HCT116 (cell line): ENCODE measurements around the gene NUDT22. TPM values are rescaled to one million over a fixed set of nuclear protein-coding genes. Genes with fewer than 3 reads are reported as not detected.
A peak's percentile ranks its signal among the peaks of the same experiment; 100 is the strongest.

Experiments
- ATAC-seq: fragments of 200-7000 bp; cut with Tn5 transposase; 2 replicates; pipeline ENCODE4 v1.9.1; 2020; ENCODE audit warnings: mild to moderate bottlenecking, moderate library complexity
- BruUV-seq: library from RNA; stranded (reverse); fragments of 400-500 nt; replicated peaks from 2 replicates; lab custom pipeline; 2021; lab: Mats Ljungman, UMichigan
- CTCF ChIA-PET: fragments of 300-600 bp; sonication (Branson Sonifier 250); formaldehyde crosslinking; loops from one replicate; lab custom pipeline; 2021; ENCODE audit warnings: antibody characterized with exemption; lab: Charles Lee
- POLR2A ChIA-PET: fragments of 300-600, 350-600 bp; sonication (Branson Sonifier 250); formaldehyde crosslinking; loops from one replicate; lab custom pipeline; 2021; ENCODE audit warnings: antibody characterized with exemption; lab: Charles Lee
- RAD21 ChIA-PET, 2 experiments: fragments of 300-600 bp; sonication (Branson Sonifier 250); formaldehyde crosslinking; loops; one replicate each; lab custom pipeline; 2023; ENCODE audit warnings: low total read pairs in 2 of 2; ENCODE audit not compliant: uncharacterized antibody in 2 of 2, unreplicated experiment in 2 of 2, low non-redundant PET in 1 of 2; lab: Charles Lee
- DNase-seq: peaks from one replicate; pipeline ENCODE4 v3.0.0-alpha.2; 2010; ENCODE audit warnings: low read depth, low spot score
- H2AFZ ChIP-seq: fragments of 200-600 bp; shearing (Covaris generic), sonication (generic); 2 replicates; pipeline ENCODE4 v1.6.1; 2017; ENCODE audit warnings: low read depth, mixed run types, mixed read lengths, antibody characterized with exemption, low read length; ENCODE audit not compliant: poor library complexity, severe bottlenecking
- H3K27ac ChIP-seq: 2 replicates; pipeline ENCODE4 v1.5.1; 2012; ENCODE audit warnings: low read depth, low read length
- H3K27me3 ChIP-seq: fragments of 200-600 bp; sonication (generic); 2 replicates; pipeline ENCODE4 v1.6.1; 2016; ENCODE audit warnings: mixed run types, low read length, mixed read lengths; ENCODE audit not compliant: insufficient read depth
- H3K36me3 ChIP-seq, 2 experiments: fragments of 200-500 bp in 1 of 2; fragments of 200-600 bp in 1 of 2; sonication (Bioruptor generic) in 1 of 2; sonication (generic) in 1 of 2; 2 replicates each; pipeline versions ENCODE4 v1.5.1 to v1.6.1; 2014 to 2016; ENCODE audit warnings: low read length in 2 of 2, inconsistent platforms in 1 of 2, mixed read lengths in 1 of 2, mixed run types in 1 of 2; ENCODE audit not compliant: insufficient read depth in 2 of 2, control insufficient read depth in 1 of 2
- H3K4me1 ChIP-seq, 2 experiments: fragments of 200-600 bp in 1 of 2; sonication (generic) in 1 of 2; 2 replicates each; pipeline versions ENCODE4 v1.5.1 to v1.6.1; 2012 to 2017; ENCODE audit warnings: low read length in 2 of 2, inconsistent platforms in 1 of 2, mild to moderate bottlenecking in 1 of 2, mixed read lengths in 1 of 2, mixed run types in 1 of 2, moderate library complexity in 1 of 2; ENCODE audit not compliant: insufficient read depth in 2 of 2, control insufficient read depth in 1 of 2
- H3K4me2 ChIP-seq: fragments of 200-600 bp; sonication (generic); 2 replicates; pipeline ENCODE4 v1.6.1; 2017; ENCODE audit warnings: mixed run types, low read length, mixed read lengths
- H3K4me3 ChIP-seq, 2 experiments: fragments of 200-600 bp in 1 of 2; sonication (generic) in 1 of 2; replicated peaks in 1 of 2; 2 replicates each; pipeline ENCODE4 v1.5.1; 2011 to 2016; ENCODE audit warnings: low read length in 2 of 2, control low read depth in 1 of 2, low read depth in 1 of 2, mild to moderate bottlenecking in 1 of 2, mixed read lengths in 1 of 2, mixed run types in 1 of 2
- H3K79me2 ChIP-seq: fragments of 200-600 bp; sonication (generic); 2 replicates; pipeline ENCODE4 v1.6.1; 2017; ENCODE audit warnings: mild to moderate bottlenecking, mixed run types, low read length, moderate library complexity, mixed read lengths; ENCODE audit not compliant: insufficient read depth
- H3K9ac ChIP-seq: fragments of 200-600 bp; sonication (generic); 2 replicates; pipeline ENCODE4 v1.6.1; 2016; ENCODE audit warnings: low read length, mixed read lengths
- H3K9me2 ChIP-seq: fragments of 200-600 bp; sonication (generic), shearing (Covaris generic); 2 replicates; pipeline ENCODE4 v1.6.1; 2017; ENCODE audit warnings: mixed run types, mild to moderate bottlenecking, moderate library complexity; ENCODE audit not compliant: insufficient read depth
- H3K9me3 ChIP-seq, 2 experiments: fragments of 200-500 bp in 1 of 2; fragments of 200-600 bp in 1 of 2; sonication (Bioruptor generic) in 1 of 2; sonication (generic) in 1 of 2; 2 replicates each; pipeline ENCODE4 v1.6.1; 2014 to 2017; ENCODE audit warnings: low read length in 2 of 2, mixed read lengths in 2 of 2, inconsistent platforms in 1 of 2, low read depth in 1 of 2, mild to moderate bottlenecking in 1 of 2, mixed run types in 1 of 2, moderate library complexity in 1 of 2; ENCODE audit not compliant: control insufficient read depth in 1 of 2, insufficient read depth in 1 of 2
- H4K20me1 ChIP-seq: fragments of 200-600 bp; sonication (generic), shearing (Covaris generic); 2 replicates; pipeline ENCODE4 v1.6.1; 2017; ENCODE audit warnings: mixed run types, mild to moderate bottlenecking, moderate library complexity; ENCODE audit not compliant: insufficient read depth
- ATF3 ChIP-seq: IDR thresholded peaks from 2 replicates; pipeline ENCODE4 v1.6.1; 2012
- CBX3 ChIP-seq: IDR thresholded peaks from 2 replicates; pipeline ENCODE4 v1.6.1; 2012; ENCODE audit warnings: low read depth
- CTCF ChIP-seq, 3 experiments: fragments of 200-600 bp in 1 of 3; sonication (generic) in 1 of 3; IDR thresholded peaks in 2 of 3; conservative IDR thresholded peaks in 1 of 3; 2 replicates each; pipeline ENCODE4 v1.5.1; 2012 to 2017; ENCODE audit warnings: low read depth in 2 of 3, low read length in 2 of 3, antibody characterized with exemption in 1 of 3, borderline replicate concordance in 1 of 3, control low read depth in 1 of 3, mild to moderate bottlenecking in 1 of 3, mixed read lengths in 1 of 3, mixed run types in 1 of 3, moderate library complexity in 1 of 3; ENCODE audit not compliant: insufficient read depth in 1 of 3
- EZH2phosphoT487 ChIP-seq: fragments of 200-600 bp; IDR thresholded peaks from 2 replicates; pipeline ENCODE4 v1.6.1; 2018; ENCODE audit warnings: antibody characterized with exemption, borderline replicate concordance
- JUND ChIP-seq: IDR thresholded peaks from 2 replicates; pipeline ENCODE4 v1.6.1; 2012
- REST ChIP-seq: IDR thresholded peaks from 2 replicates; pipeline ENCODE4 v1.6.1; 2012; ENCODE audit warnings: low read depth
- SIN3A ChIP-seq: IDR thresholded peaks from 2 replicates; pipeline ENCODE4 v1.6.1; 2012; ENCODE audit warnings: low read depth
- SP1 ChIP-seq: IDR thresholded peaks from 2 replicates; pipeline ENCODE4 v1.6.1; 2012; ENCODE audit warnings: low read depth
- TCF7L2 ChIP-seq: IDR thresholded peaks from 2 replicates; pipeline ENCODE4 v1.7.0; 2011; ENCODE audit warnings: borderline replicate concordance, inconsistent platforms; ENCODE audit not compliant: insufficient read depth, insufficient read length; ENCODE audit errors: extremely low read depth
- YY1 ChIP-seq: IDR thresholded peaks from 2 replicates; pipeline ENCODE4 v1.6.1; 2011; ENCODE audit warnings: low read length, low read depth, moderate library complexity, mild to moderate bottlenecking; ENCODE audit not compliant: insufficient replicate concordance; ENCODE audit errors: extremely low read depth
- intact Hi-C: fragments of 100-400 bp; cut with micrococcal nuclease; formaldehyde crosslinking; loops from 2 replicates; pipeline ENCODE4 v1.10.0; 2022
- total RNA-seq: library from RNA; stranded (reverse); gene quantifications from one replicate; pipeline ENCODE4 v1.2.1, GENCODE V29; 2021; ENCODE audit not compliant: unreplicated experiment

The NUDT22 gene
- total RNA-seq, 1 experiment from 2014 or later = 70.9 TPM

GRCh38 chr11:64229090-64229743 is 3.1 kb downstream of the NUDT22 start (continued):
- TF ChIP-seq REST (no peak), SP1 (no peak), TCF7L2 (no peak), CTCF (IDR thresholded peaks at IDR 0.05 in 2 of 3, conservative IDR thresholded peaks at IDR 0.05 in 1 of 3; ENCODE audit: borderline replicate concordance in 1 of 3, insufficient read depth in 1 of 3, low read depth in 2 of 3, low read length in 2 of 3) (no peak), ATF3 (no peak), SIN3A (no peak)

- H3K9me2 ChIP-seq = no peaks in the 10 kb centered on the region
- H3K27me3 ChIP-seq = no peaks in the 10 kb centered on the region
- no peak for DNase-seq
- peak overlapping the region; percentile 88 for H3K9ac ChIP-seq
- no peak overlapping the region for H2AFZ ChIP-seq
- H3K4me1 ChIP-seq = peaks cover 28 to 69% of the 10 kb centered on the region in 2 experiments
- intact Hi-C loops = no loop called here
- H3K4me2 ChIP-seq = peak overlapping the region; percentile 99
- ATAC-seq = no peak
- ChIA-PET RAD21 (no interaction called here), POLR2A (no interaction called here), CTCF (no interaction called here)
- H3K36me3 ChIP-seq = no peaks in the 10 kb centered on the region
- peak overlapping the region; percentile 71 to 89 for H3K4me3 ChIP-seq
- H3K9me3 ChIP-seq = no peaks in the 10 kb centered on the region
- peak overlapping the region; percentile 61 for H3K27ac ChIP-seq
- peaks cover 16% of the 10 kb centered on the region; the same call in 1 of the 2 replicates for H3K79me2 ChIP-seq
- no peaks in the 10 kb centered on the region for H4K20me1 ChIP-seq
- BruUV-seq = no TSS peak
- TF ChIP-seq CBX3 = no peak
- no peak for TF ChIP-seq YY1
- TF ChIP-seq REST = no peak
- no peak for TF ChIP-seq ATF3
- TF ChIP-seq JUND = no peak
- TF ChIP-seq EZH2phosphoT487 = no peak
- TF ChIP-seq SP1 = no peak
- no peak for TF ChIP-seq SIN3A
Observed at GRCh38 chr11:64229744-64230170, 3.7 kb downstream of the NUDT22 start.
